Measurements from ENCODE around the gene MAGI2.

DNA sequence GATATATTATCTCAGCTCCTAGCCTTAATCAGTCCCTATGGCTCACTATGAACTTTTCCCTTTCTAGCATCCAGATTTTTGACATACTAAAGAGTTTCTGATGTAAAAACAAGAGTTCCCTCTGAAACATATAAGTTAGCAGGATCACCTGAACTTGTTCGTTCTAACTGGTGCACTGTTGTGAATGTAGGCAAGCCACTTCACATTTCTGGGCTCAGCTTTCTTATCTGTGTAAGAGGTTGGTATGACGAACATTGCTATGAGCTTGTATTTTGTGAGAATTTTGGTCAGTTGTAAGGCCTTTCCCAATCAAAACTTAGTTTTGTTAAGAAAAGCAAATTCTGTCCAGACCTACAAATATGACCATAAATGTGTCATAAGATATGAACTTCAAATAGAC, 46.1 kb downstream of the MAGI2 start:
- TF ChIP-seq POLR2A (IDR thresholded peaks at IDR 0.05; ENCODE audit: low read length): no peak
- no peak for TF ChIP-seq GATA1 (IDR thresholded peaks at IDR 0.05; ENCODE audit: low read depth, low read length)
